ENCODE data around the gene MAP4K5.

The MAP4K5 gene

DNA sequence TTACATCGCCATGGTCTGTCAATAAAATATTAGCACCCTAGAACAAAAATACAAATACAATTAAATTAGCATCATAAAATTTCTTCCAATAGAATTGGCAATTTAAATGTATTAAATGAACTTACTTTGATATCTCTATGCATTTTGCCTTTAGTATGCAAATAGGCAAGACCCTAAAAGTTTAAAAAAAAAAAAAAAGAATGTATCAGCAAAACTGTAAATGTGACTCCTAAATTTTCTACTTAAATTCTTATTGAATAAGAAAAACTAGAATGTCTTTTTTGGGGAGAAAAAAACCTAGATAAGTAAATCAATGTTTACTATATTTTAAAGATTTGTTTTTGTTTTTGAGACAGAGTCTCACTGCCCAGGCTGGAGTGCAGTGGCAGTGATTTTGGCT is 56.2 kb downstream of the MAP4K5 start:
- no peak for DNase-seq (ENCODE audit: low read depth in 2 of 2)

DNA sequence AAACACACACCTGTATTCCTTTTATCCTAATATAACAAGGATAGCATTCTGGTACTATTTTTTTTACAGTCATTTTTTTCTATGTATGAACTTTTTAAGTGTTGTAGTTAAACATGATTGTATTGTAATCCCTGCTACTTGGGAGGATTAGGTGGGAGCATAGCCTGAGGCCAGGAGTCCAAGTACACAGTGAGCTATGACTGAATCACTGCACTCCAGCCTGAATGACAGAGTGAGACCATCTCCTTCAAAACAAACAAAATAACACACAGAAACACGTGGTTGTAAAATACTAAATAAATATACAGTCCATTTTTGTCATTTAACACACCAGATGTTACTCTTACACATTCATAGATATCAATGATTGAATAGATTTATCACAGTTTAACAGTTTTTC is 56.9 kb downstream of the MAP4K5 start:
- no peak for DNase-seq (ENCODE audit: low read depth in 2 of 2)

DNA sequence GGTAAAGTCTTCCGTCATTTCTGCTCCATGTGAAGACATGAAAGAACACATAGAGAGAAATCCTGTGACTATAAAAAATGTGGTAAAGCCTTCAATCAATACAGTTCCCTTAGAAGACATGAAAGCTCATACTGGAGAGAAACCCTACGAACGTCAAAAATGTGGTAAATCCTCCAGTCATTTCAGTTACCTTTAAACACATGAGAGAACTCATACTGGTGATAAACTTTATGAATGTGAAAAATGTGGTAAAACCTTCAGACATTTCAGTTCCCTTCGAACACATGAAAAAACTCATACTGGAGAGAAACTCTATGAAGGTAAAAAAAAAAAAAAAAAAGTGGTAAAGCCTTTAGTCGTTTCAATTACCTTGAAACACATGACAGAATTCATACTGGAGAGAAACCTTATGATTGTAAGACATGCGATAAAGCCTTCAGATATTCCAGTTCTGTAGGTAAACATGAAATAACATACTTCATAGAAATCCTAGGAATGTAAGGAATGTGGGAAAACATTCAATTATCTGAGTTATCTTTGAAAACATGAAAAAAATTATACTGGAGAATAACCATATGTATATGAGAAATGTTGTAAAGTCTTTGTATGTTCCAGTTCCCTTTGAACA is 60.4 kb downstream of the MAP4K5 start:
- no peak for DNase-seq (ENCODE audit: low read depth in 2 of 2)

DNA sequence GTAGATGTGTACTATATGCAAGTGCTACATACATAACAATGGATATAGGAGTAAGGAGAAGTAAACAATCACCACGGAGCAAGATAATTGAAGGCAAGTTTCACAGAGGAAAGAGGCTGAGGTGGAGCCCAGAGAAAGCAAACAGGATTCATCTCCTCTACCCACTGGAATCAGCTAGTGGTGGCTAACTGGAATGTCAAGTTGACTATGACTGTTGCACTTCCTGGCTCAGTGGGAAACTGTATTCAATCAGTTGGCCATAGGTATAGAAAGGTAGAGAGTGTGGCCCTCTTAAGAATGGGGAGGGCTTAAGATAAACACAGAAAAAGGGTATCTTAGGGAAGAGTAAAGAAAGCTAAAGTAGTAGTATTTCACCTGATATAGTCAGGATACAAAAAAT is 62.4 kb downstream of the MAP4K5 start:
- no peak for DNase-seq (ENCODE audit: low read depth in 2 of 2)

DNA sequence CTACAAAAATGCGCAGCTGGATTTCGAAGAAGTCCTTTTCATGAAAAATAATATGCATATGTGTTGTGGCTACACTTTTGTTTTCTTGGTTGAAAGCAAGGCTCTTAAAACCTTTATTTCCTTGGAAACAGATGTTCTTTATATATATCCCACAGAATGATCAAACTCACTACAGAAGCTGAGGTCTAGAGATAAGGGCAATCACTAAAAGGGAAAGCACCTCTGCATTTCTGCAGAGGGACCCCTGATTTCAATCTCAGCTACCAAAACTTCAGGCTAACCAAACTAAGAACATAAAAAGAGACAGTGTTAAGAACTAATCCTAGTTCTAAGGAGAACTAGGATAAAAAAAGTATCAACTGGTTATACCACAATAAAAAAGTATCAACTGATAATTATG is 70.3 kb downstream of the MAP4K5 start:
- DNase-seq (ENCODE audit: low read depth in 2 of 2) = no peak

DNA sequence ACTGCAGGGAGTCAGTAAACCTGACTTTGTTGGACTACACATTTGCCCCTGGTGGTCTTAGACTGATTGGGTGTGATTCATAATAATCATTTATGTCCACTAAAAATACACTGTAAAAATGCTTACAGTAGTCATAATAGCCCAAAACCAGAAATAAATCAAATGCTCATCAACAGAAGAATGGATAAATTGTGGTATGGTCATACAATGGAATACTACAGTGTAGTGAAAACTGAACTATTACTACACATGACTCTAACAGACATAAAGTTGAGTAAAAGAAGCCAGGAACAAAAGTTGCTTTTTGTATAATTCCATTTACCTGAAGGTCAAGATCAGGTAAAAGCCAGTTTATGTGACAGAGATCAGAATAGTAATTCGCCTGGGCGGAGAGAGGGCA is 78.5 kb downstream of the MAP4K5 start:
- DNase-seq (ENCODE audit: low read depth in 2 of 2) = no peak

DNA sequence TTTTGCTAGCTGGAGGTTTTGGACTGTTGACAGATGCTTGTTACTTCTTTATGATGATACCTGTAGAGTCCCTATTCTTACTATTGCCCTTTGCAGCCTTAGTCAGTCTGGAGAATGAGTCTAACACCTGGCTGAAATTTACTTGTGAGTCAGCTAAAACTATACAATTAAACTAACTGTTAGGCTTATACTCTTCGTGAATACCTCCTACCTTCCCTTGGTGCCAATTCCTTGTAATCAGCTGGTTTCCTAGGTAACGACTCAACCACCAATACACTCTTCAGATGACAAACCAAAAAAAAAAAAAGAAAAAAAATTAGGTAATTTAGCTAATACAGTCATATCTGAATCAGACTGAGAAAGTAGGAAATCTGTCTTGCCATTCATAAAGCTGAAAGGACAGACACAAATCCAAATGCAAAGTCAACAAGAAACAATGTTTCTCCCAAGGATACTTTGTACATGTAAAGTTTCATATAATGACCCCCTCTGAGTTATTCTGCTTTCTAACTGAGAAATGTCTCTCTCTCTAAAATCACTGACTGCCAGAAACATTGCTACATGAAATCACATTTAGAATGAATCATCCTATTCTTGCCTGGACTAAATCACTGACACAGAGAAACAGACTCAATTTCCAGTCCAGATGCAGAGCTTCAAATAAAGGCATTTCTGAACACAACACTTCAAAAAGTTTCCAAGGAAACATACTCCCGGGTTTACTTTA is 79.2 kb downstream of the MAP4K5 start:
- DNase-seq (ENCODE audit: low read depth in 2 of 2) = no peak

DNA sequence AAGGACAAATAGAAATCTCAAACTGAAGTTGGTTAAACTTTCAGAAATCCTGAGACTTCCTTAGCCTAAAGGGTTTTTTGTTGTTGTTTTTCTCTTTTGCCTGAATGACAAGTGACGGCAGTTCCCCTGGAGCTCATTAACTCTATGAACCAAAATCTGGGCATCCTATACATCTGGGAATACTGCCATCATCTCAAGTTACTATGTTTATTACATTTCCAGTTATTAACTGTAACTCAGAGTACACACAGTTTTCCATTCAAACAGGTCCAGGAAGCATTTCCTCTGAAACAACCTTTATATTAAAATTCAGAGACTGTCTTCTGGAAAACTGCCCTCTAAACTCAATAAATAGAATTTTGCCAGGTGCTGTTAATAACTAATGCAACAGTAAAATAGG is 80.1 kb downstream of the MAP4K5 start:
- no peak for DNase-seq (ENCODE audit: low read depth in 2 of 2)

DNA sequence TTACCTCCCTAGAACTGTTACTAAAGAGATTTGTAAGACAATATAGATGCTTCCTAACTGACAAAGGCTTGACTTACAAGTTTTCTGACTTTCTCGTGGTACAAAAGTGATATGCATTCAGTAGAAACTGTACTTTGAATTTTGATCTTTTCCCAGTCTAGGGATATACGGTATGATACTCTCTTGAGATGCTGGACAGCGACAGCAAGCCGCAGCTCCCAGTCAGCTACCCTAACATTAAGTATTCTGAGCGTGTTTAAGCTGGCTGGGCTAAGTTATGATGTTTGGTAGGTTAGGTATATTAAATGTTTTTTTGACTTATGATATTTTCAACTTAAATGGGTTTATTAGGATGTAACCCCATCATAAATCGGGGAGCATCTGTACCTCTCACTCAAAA is 80.5 kb downstream of the MAP4K5 start:
- no peak for DNase-seq (ENCODE audit: low read depth in 2 of 2)

DNA sequence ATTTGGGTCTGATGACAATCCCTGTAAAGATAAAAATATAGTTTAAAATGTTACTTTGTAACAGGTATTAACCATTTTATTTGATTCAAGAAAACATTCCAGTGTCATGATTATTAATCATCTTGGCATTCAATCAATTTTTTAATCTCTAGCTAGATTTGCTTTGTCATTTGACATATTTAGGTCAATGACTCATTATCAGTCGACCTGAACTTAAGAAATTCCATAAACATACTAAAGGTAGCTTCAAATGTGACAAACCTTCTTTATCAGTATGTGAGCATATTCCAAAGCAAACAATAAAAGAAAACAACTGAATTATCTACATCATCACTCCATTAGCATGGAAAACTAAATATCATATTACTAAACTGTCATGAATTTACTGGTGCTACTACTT is 84.9 kb downstream of the MAP4K5 start:
- DNase-seq (ENCODE audit: low read depth in 2 of 2) = no peak

DNA sequence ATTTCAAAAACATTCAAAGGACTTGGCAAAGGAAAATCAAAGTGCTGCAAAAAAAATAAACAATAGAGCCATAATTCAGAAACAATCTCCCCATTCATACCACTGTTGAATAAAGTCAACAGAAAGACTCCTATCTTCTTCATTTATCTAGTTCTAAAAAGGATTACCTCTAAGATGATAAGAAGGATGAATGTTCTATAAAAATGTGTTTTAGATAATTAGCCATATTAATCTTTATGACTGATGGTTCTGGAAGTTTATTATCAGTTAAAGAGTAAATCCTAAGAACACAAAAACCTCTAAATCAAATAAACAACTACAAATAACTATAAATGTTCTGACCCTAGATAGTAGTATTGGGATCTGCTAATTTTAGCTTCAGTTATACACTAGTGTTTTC is 97.8 kb downstream of the MAP4K5 start:
- DNase-seq (ENCODE audit: low read depth in 2 of 2) = no peak

DNA sequence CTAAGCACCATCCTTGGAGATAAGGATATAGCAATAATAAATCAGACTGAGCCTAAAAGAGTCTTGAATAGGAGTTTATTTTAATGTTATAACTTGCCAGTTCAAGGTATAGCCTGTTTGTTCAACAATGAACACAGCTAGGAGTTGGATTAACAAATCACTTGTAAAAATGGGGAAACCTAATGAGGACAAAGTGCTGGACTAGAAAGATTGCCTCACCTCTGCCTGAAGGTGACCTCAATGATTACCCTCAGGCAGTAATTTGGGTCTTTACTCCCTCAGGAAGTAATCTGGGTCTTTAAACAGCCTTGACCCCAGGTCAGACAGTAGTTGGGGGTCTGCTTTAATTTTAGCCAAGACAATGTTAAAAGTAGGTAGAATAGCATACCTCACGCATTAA is 100.2 kb downstream of the MAP4K5 start:
- no peak for DNase-seq (ENCODE audit: low read depth in 2 of 2)

DNA sequence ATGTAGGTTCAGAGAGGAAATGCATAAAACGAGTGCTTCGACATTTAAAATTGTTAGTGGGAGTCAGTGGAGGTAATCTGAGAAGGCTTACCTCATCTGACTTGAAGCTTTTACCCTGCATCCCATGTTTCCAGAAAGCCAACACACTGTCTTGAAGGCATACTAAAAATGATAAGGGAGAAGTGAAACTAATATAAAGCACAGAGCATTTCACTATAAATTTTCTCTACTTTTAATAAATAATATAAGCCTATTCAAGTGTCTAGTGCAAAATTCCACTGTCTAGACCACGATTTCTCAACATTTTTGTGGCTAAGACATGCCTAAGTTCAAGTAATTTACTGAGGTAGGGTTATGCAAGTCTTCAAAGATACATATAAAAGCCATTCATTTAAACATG is 106.6 kb downstream of the MAP4K5 start:
- no peak for DNase-seq (ENCODE audit: low read depth in 2 of 2)

DNA sequence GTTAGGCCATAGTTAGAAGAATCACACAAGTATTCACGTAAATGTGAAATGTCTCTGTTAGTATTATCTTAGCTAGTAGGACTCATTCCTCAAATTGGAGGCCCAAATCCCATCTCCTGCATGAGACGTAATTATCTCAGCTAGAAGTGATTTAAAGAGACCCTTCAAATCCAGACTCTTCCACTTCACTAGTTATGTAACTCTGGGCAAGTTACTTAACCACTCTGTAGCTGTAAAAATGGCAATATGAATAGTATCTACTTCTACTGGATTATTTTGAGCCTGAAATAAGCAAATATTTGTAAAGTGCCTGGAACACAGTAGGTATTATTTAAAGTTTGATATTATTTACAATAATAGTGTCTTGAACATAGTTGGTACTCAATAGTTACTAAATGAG is 107.3 kb downstream of the MAP4K5 start:
- no peak for DNase-seq (ENCODE audit: low read depth in 2 of 2)

DNA sequence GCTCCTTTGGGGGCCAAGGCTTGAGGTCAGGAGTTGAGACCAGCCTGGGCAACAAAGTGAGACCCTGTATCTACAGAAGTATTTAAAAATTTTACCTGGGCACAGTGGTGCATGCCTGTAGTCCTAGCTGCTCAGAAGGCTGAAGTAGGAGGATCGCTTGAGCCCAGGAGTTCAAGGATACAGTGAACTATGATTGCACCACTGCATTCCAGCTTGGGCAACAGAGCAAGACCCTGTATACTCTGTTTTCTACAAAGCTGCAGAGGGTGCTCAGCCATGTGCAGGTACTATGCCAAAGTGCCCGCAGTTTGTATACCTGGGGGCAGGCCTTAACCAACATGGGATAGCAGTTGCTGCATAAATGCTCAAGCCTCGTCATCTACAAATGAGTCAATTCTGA is 108.8 kb downstream of the MAP4K5 start:
- no peak for DNase-seq (ENCODE audit: low read depth in 2 of 2)

DNA sequence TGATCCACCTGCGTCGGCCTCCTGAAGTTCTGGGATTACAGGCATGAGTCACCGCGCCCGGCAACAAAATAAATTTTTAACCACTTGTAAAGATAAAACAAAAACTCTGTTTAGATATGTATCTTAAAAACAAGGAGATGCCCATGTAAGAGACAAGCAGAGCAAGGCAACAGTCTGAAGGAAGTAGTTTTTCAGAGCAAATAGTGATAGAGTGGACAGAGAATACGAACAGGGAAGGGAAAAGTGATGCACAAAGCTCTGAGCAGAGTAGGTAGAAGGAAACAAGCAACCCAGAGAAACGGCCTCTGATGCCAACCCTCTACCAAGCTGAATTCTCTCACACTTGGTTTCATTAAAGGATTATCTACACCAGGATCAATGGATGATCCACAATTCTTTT is 110.9 kb downstream of the MAP4K5 start:
- DNase-seq (ENCODE audit: low read depth in 2 of 2) = no peak

DNA sequence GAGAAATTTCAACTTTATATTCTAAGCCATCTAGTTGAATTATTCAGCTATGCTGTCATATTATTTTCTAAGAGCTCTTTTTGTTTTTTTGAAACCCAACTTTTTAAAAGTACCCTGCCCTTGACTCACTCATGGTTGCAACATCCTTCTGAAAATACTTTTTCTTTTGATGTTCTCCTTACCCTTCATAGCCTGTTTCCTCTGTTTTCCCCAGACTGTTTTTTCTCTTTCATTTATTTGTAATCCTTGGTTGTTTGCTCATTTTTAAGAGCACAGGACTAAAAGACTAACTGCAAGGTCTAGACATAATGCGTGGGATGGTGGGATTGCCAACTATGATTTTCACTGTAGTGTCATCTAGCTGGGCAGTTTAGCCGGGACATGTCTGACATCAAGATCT is 114.5 kb downstream of the MAP4K5 start:
- DNase-seq (ENCODE audit: low read depth in 2 of 2) = no peak

DNA sequence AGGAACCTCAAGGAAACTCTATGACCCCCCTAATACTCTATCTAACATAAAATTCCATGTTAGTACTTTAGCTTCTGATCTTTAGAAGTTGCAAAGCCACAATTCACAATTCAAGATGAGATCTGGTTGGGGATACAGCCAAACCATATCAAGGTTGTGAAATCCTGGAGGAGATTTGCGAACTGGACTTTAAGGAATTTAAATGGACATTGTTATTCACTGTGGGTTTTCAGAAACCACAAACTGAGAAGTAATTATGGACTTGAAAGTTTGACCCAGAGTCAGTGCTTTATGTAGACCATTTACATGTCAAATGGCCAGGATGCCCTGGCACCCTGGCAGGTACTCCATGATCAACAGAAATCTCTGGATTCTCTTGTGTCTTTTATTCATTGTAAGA is 121.4 kb downstream of the MAP4K5 start:
- no peak for DNase-seq (ENCODE audit: low read depth in 2 of 2)

DNA sequence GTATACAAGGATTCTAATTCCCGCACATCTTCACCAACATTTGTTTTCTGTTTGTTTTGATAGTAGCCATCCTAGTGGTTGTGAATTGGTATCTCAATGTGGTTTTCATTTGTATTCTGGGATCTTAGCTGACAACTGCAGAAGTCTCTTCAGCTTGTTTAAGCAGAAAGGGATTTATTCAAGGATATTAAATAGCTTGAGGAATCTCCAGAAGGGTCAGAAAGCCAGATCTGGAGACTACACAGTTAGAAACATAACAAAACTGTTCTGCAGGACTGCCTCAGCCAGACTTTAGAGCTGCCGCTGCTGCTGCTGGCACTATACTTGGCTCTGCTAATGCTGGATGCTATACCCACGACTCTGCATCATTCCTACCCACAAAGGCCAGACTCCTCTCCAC is 122.3 kb downstream of the MAP4K5 start:
- DNase-seq (ENCODE audit: low read depth in 2 of 2) = no peak

DNA sequence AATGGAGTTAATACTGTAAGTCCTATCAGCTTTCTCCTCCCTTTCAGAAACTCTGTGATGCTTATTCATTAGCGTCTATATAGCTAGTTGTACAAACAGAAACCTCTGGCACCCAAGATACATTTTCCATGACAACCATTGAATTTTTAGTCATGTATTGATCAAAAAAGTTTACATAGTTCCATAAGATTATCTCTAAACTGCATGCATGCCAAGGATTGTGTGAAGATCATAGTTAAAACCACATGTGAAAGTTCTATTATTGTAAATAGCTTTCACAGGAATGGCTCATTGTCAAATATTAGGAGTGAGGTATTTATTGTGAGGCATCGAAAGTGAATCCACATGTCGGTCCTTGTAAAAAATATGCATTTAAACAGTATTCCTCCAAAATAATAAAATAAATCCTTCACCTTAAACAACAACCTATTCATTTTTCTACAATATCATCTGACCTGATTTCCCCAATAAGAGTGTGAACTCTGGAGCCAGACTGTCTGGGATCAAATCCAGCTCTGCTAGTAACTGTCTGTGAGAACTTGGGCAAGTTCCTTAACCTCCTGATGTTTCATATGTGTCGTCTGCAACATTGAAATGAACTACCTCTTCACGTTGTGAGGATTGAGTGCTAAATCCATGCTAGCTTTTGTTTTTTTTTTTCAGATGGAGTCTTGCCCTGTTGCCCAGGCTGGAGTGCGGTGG is 125.1 kb downstream of the MAP4K5 start:
- no peak for DNase-seq (ENCODE audit: low read depth in 2 of 2)

DNA sequence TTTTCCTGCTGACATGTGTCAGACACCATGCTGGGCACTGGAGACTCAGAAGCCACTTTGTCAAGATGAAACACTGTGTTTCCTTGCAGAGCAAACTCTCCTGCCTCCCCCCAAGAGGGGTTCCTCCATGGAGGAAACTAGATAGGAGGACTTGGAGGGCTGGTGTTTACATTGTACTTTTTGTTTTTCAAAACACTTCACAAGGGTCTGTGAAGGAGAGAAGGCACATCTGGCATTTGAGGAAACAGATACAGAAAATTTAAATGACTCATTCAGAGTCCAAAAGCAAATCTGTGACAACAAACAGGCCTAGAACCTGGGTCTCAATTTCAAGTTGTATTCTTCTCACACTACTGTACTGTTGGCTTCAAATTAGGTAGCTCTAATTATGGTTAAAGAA is 128.9 kb downstream of the MAP4K5 start:
- DNase-seq (ENCODE audit: low read depth in 2 of 2) = no peak

DNA sequence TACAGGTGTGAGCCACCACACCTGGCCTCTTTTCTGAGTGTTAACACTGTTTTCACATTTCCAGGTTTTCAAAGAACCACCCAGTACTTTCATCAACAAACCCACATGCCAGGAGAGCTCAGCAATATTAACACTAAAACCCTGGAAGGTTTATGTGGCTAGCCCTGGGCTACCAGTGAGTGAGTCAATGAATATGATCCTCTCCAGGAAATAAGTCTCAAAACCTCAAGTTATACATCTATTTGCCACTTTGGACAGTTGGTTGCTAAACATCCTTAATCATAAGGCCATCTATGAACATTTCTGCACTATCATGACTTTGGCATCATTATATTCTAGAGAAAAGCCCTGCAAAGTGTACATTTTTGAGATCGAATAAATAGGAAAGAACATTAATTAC is 129.4 kb downstream of the MAP4K5 start:
- no peak for DNase-seq (ENCODE audit: low read depth in 2 of 2)

DNA sequence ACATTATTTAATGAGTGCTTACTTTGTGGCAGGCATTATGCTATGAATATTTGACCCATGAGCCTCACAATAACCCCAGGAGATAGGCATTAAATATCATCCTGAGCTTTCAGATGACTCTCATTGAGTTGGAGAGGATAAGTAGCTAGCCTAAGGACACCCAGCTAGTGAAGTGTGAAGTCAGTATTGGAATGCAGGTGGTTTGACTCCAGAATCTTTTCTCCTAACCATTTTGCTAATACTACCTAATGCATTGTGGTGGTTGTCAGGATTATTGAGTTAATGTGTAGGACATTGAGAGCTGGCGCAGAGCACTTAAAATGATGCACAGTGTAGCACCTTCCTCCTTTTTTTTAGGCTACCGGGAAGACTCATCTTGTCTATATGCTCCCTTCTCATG is 131.9 kb downstream of the MAP4K5 start:
- no peak for DNase-seq (ENCODE audit: low read depth in 2 of 2)

Data from activated CD4-positive, alpha-beta T cell treated with anti-CD3 and anti-CD28 coated beads for 24 hours (primary cell).